DMS53 treated with DMSO at 0.1 percent for 48 hours (cell line): ENCODE results near the gene IRAK1.

Source experiments
- DNase-seq: peaks from one replicate; lab custom pipeline; 2025; ENCODE audit not compliant: unreplicated experiment; lab: John Stamatoyannopoulos, UW

Gene IRAK1

DNA sequence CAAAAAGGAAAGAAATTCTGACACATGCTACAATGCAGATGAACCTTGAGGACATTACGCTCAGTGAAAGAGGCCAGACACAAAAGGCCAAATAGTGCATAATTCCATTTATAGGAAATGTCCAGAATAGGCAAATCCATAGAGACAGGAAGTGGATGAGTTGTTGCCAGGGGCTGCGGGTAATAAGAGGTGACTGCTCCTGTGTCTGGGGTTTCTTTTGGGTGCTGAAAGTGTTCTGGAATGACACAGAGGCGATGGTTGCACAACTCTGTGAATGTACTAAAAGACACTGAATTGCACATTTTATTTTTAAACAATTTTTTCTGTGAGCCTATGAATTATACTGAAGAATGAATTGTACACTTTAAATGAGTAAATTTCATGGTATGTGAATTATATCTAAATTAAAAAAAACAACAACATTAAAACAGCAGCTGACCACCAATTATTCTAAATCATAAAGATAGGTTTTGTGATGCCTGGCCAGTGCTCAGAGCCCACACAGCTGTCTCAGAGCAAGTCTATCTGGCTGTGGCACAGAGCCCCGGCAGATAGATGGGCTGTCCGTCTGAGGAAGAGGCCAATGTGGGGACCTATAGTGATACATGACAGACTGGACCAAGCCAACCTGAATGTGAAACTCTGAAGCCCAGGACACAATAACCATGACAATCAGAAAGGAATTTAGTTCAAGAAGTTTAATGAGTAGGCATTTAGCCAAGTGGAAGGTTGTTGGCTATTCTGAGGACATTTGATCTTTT lies 23.5 kb upstream of the IRAK1 start:
- DNase-seq, result no peak

- DNase-seq, result no peak
Observed at GRCh38 chrX:154040863-154041262, 21.2 kb upstream of the IRAK1 start.

DNA sequence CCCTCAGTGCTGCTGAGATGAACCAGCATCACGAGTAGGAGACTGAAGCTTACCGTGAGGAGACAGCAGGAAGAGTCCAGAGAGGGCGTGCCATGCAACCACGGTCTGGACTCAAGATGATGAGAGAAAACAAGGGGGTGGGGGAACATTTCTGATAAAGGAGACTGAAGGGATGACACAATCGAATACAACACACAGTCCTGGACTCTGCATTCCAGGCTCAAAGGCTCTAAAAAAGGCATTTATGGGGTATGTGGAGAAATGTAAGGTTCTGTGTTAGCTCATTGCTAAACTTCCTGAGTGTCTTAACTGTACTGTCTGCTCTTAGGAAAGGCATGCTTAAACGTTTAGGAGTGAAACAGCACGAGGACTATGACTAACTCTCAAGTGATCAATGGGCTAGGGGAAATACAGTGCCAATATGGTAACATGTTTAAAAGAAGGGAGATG lies 20.6 kb upstream of the IRAK1 start:
- DNase-seq, result no peak

DNA sequence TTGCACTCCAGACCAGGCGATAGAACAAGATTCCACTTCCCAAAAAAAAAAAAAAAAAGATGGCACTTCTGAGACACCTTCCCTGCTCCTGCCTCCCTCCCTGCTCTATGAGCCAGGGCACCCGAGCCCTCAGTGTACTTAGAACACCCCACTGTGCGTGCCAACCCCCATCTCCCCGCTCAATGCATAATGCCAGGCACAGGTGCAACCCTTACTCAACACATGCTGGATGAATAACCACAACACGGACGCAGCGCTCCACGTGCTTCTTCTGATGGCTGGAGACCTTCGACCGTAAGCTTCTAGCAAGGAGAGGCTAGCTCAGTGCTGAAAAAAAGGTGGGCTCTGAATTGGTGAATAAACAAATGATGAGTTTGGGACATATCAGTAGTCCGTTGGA lies 19.9 kb upstream of the IRAK1 start:
- no peak for DNase-seq

- no peak for DNase-seq
Observed at GRCh38 chrX:154038656-154039055, 19.0 kb upstream of the IRAK1 start.

DNA sequence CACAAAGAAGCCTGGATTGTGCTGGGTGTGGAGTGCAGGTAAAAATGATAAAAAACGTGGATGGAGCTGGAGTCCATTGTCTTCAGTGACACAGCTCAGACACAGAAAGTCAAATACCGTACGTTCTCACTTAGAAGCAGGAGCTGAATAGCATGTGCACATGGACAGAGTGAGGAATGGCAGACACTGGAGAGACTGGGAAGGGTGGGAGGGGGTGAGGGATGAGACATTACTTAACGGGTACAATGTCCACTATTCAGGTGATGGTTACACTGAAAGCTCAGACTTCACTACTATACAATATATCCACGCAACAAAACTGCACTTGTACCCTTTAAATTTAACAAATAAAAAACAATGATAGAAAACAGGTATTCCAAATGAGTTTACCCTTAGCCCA lies 18.1 kb upstream of the IRAK1 start:
- DNase-seq, result no peak

DNA sequence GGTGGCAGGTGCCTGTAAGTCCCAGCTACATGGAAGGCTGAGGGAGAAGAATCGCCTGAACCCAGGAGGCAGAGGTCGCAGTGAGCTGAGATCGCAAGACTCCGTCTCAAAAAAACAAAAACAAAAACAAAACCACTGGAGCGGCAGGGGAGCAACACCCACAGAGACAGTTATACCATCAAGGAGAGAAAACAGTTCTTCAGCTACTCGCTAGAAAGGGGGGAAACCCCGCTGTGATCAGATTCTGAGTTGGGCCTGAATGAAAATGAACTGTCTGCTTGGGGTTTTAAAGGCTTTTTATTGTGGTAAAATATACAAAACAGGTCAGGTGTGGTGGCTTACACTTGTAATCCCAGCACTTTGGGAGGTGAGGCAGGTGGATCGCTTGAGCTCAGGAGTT lies 16.8 kb upstream of the IRAK1 start:
- DNase-seq, result no peak

- no peak for DNase-seq
Observed at GRCh38 chrX:154033848-154034247, 14.1 kb upstream of the IRAK1 start.

- no peak for DNase-seq
Observed at GRCh38 chrX:154032653-154033052, 13.0 kb upstream of the IRAK1 start.

- DNase-seq, result no peak
Observed at GRCh38 chrX:154032160-154032559, 12.5 kb upstream of the IRAK1 start.

DNA sequence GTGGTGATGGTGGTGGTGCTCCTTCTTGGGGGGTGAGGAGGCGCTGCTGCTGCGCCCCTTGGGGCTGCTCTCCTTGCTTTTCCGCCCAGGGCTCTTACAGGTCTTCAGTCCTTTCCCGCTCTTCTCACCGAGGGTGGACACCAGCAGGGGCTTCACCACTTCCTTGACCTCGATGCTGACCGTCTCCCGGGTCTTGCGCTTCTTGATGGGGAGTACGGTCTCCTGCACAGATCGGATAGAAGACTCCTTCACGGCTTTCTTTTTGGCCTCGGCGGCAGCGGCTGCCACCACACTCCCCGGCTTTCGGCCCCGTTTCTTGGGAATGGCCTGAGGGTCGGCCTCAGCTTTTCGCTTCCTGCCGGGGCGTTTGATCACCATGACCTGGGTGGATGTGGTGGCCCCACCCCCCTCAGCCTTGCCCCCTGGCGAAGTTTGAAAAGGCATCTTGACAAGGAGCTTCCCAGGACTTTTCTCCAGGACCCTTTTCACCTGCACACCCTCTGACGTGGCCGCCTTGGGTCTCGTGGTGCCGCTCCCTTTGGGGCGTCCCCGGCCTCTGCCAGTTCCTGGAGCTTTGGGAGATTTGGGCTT lies 11.1 kb upstream of the IRAK1 start:
- DNase-seq, result no peak

- no peak for DNase-seq
Observed at GRCh38 chrX:154030266-154030665, 10.6 kb upstream of the IRAK1 start.

GRCh38 chrX:154029439-154029838 lies 9.7 kb upstream of the IRAK1 start:
- DNase-seq, result no peak

DNA sequence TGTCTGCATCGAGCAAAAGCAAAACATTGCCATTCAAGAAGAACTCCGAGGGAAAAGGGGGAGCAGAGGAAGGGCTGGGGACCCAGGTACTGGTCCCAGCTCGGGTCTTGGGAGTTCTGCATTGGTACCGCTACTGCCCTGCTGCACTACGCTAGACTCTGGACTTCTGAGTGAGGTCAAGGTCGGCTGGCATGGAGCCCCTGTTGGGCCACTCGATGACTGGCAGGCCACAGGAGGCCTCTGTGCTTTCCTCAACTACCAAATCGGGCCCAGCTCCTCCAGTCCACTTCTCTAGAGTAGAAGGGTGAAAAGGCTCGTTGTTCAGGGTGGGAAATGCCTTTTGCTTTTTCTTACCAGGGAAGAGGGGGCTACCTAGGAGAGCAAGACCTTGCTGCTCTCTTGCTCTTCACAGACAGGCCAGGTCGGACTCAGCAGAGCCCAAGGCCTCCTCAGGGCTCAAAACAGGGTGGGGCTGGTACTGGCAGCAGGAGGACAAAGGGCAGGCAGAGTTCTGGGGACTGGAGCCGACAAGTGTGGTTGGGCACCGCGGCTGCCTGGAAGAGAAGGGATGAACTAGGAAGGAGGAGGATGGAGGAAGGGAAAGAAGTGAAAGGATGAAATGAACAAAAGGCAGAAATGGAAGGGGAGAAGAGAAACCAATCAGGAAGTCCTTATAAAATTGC lies 8.9 kb upstream of the IRAK1 start:
- DNase-seq, result no peak

DNA sequence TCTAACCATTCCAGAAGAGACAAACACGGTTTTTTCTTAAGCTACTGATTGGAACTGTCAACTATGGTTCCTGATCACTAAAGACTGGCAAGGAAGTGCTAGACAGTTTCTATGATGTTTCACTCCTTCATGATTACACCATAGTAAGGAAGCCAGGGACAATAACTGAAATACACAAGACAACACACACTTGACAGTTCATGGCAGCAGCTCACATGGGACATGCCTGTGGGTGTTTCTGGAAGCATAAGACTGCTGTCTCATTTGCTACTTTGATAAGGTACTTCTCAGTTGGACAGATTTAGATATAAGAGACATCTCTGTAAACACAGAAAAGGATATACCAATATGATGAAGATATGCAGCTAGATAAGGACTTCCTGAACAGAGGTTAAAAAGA lies 8.3 kb upstream of the IRAK1 start:
- no peak for DNase-seq

GRCh38 chrX:154027022-154027402 lies 7.3 kb upstream of the IRAK1 start:
- DNase-seq, result no peak

GRCh38 chrX:154026136-154027021 lies 6.7 kb upstream of the IRAK1 start:
- DNase-seq, result no peak

DNA sequence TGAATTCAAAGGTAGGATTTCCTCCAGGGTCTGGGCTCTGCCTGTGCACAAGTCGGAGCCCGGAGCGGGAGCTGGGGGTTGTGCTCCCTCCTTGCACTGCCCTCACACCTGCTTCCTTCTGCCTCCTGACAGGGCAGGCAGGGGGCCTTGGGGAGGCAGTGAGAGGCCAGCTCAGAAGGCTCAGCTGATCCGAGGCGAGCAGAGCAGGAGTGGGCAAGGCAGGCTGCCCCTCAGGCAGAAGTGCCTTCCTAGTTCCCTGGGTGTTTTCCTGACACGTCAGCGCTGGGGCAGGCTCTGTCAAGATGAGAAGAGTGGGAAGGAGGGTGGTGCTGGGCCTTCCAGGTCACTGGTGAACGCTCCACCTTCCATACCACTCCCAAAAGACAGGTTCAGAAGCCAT lies 5.5 kb upstream of the IRAK1 start:
- no peak for DNase-seq

DNA sequence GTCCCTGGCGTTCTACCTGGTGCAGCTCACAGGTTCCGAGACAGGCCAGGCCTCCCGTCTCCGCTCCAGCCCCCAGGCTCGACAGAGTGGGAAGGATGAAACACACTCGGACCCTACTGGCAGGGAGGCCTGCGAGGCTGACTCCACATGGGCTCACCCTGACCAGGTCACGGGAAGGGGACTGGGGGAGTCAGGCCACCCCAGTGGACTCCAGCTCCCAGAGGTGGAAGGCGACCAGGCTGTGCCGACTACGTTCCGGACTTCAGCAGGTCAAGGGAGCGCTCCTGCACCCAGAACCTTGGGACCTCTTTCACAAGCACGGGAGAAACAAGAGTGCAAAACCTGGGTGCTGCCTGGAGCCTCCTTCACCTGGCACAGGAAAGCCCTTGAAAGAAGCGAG lies 4.6 kb upstream of the IRAK1 start:
- DNase-seq, result no peak

DNA sequence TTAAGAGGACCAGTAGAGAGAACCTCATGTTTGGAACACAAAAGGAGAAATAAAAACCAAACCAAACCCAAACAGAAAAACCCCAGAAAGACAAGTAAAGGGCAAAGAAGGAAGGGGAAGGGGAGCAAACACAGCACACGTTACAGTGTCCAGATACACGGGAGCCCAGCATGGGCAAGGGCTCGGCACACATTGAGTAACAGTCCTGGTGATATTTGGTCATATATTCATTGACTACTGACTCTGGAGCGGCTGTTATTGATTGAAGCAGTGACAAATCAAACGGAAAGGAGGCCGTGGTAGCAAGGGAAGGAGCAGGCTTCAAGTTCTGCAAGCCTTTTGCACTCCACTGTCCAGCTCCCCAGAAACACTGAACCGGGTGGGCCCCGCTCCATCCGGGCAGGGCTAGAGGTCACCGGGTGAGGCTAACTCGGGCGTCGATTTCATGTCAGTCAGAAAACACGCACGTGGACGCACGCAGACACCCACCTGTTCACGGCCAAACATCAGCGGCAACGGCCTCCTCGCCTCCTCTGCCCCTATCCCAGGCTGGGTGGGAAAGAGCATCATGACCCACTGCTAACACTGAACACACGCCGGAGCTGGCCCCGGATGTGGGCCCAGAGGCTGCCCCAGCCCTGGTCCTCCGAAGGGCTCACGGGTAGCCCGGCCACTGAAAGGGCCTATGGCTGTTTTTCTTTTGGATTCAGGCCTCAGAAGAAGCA lies 3.7 kb upstream of the IRAK1 start:
- no peak for DNase-seq

- DNase-seq, result no peak
Observed at GRCh38 chrX:154022108-154022507, 2.4 kb upstream of the IRAK1 start.
